ENCODE measurements around the gene MEPE.

MEPE gene

DNA sequence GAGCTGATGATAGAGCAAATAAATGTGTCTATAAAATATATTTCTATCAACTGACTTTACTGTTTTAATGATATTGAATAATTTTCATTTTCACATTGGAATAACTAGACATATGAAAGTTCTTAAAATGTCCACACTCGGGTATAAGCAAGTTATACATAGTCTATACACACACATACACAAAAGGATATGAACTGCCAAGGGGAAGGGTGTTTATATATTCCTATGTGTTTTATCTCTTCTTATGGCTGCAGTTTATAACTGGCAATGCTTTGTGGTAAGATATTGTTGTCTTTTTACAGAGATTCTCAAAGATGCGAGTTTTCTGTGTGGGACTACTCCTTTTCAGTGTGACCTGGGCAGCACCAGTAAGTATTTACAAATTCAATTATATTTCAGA is 1.6 kb downstream of the MEPE start (continued):
- TF ChIP-seq, protein P1, sequence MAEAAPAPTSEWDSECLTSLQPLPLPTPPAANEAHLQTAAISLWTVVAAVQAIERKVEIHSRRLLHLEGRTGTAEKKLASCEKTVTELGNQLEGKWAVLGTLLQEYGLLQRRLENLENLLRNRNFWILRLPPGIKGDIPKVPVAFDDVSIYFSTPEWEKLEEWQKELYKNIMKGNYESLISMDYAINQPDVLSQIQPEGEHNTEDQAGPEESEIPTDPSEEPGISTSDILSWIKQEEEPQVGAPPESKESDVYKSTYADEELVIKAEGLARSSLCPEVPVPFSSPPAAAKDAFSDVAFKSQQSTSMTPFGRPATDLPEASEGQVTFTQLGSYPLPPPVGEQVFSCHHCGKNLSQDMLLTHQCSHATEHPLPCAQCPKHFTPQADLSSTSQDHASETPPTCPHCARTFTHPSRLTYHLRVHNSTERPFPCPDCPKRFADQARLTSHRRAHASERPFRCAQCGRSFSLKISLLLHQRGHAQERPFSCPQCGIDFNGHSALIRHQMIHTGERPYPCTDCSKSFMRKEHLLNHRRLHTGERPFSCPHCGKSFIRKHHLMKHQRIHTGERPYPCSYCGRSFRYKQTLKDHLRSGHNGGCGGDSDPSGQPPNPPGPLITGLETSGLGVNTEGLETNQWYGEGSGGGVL (tag by site-specific recombination; IDR thresholded peaks at IDR 0.05): no peak

DNA sequence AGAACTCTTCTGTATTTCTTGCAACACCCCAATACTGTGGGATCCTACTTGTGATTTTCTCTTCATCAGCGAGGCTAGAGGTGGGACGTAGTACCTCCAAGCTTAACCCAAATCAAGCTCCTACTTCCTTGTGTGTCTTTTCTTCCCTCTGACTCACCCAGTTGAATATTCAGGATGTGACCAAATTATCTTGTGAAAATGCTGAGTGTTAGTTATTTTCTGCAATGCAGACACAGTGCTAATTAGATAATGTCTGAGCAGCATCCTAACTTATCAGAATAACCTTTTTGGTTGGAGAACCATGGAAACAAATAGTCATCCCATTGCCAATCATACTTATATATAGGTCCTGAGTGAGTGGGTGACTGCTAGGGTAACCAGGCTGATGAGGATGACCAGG is 2.4 kb downstream of the MEPE start:
- Histone ChIP-seq H3K9me3 (ENCODE audit: control insufficient read depth, insufficient read depth, low read depth, low read length) (no peaks in the 10 kb centered on the region), H3K27ac (ENCODE audit: extremely low read depth, low read depth, low read length) (no peak overlapping the region), H3K36me3 (ENCODE audit: control insufficient read depth in 2 of 2, insufficient read depth in 1 of 2, low read length in 2 of 2) (no peaks in the 10 kb centered on the region), H3K4me3 (ENCODE audit: low read depth, low read length) (no peak overlapping the region), H3K4me1 (ENCODE audit: control insufficient read depth, insufficient read depth, low read length) (no peaks in the 10 kb centered on the region)
- TF ChIP-seq ZNF623 (tag by site-specific recombination; IDR thresholded peaks at IDR 0.05) (no peak), ZNF658 (tag by site-specific recombination; IDR thresholded peaks at IDR 0.05) (no peak), KLF7 (tag by site-specific recombination; IDR thresholded peaks at IDR 0.05; ENCODE audit: borderline replicate concordance) (no peak), ZNF561 (tag by site-specific recombination; IDR thresholded peaks at IDR 0.05; ENCODE audit: borderline replicate concordance) (no peak), ZNF2 (tag by site-specific recombination; IDR thresholded peaks at IDR 0.05) (no peak), ZNF621 (tag by site-specific recombination; IDR thresholded peaks at IDR 0.05) (no peak), KLF9 (tag by site-specific recombination; IDR thresholded peaks at IDR 0.05; ENCODE audit: low read depth) (no peak), ZSCAN16 (tag by site-specific recombination; IDR thresholded peaks at IDR 0.05) (no peak), ZNF426 (tag by site-specific recombination; IDR thresholded peaks at IDR 0.05) (no peak), ZNF747 (tag by site-specific recombination; IDR thresholded peaks at IDR 0.05) (no peak), ZNF221 (tag by site-specific recombination; IDR thresholded peaks at IDR 0.05; ENCODE audit: borderline replicate concordance) (no peak), ZNF624 (tag by site-specific recombination; IDR thresholded peaks at IDR 0.05) (no peak), ZBTB8A (tag by site-specific recombination; IDR thresholded peaks at IDR 0.05) (no peak), ZNF76 (tag by site-specific recombination; IDR thresholded peaks at IDR 0.05; ENCODE audit: borderline replicate concordance, low read depth) (no peak)
- TF ChIP-seq, protein P2, sequence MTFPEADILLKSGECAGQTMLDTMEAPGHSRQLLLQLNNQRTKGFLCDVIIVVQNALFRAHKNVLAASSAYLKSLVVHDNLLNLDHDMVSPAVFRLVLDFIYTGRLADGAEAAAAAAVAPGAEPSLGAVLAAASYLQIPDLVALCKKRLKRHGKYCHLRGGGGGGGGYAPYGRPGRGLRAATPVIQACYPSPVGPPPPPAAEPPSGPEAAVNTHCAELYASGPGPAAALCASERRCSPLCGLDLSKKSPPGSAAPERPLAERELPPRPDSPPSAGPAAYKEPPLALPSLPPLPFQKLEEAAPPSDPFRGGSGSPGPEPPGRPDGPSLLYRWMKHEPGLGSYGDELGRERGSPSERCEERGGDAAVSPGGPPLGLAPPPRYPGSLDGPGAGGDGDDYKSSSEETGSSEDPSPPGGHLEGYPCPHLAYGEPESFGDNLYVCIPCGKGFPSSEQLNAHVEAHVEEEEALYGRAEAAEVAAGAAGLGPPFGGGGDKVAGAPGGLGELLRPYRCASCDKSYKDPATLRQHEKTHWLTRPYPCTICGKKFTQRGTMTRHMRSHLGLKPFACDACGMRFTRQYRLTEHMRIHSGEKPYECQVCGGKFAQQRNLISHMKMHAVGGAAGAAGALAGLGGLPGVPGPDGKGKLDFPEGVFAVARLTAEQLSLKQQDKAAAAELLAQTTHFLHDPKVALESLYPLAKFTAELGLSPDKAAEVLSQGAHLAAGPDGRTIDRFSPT (tag by site-specific recombination; IDR thresholded peaks at IDR 0.05): no peak
- TF ChIP-seq, protein P3, sequence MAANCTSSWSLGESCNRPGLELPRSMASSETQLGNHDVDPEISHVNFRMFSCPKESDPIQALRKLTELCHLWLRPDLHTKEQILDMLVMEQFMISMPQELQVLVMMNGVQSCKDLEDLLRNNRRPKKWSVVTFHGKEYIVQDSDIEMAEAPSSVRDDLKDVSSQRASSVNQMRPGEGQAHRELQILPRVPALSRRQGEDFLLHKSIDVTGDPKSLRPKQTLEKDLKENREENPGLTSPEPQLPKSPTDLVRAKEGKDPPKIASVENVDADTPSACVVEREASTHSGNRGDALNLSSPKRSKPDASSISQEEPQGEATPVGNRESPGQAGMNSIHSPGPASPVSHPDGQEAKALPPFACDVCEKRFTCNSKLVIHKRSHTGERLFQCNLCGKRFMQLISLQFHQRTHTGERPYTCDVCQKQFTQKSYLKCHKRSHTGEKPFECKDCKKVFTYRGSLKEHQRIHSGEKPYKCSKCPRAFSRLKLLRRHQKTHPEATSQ (tag by site-specific recombination; IDR thresholded peaks at IDR 0.05): no peak
- TF ChIP-seq, protein P4, sequence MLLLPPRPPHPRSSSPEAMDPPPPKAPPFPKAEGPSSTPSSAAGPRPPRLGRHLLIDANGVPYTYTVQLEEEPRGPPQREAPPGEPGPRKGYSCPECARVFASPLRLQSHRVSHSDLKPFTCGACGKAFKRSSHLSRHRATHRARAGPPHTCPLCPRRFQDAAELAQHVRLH (tag by site-specific recombination; IDR thresholded peaks at IDR 0.05): no peak
- TF ChIP-seq, protein P5, sequence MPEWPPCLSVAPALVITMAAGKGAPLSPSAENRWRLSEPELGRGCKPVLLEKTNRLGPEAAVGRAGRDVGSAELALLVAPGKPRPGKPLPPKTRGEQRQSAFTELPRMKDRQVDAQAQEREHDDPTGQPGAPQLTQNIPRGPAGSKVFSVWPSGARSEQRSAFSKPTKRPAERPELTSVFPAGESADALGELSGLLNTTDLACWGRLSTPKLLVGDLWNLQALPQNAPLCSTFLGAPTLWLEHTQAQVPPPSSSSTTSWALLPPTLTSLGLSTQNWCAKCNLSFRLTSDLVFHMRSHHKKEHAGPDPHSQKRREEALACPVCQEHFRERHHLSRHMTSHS (tag by site-specific recombination; IDR thresholded peaks at IDR 0.05): no peak
- POLR2A ChIA-PET: no interaction called here
- CTCF ChIA-PET: interaction anchor here (0.6 to 1.1 kb wide), 2 partner anchors 24 to 377 kb away, joined by 3 to 5 read pairs; no protein-coding TSS in a partner anchor

Measured in HEK293 (cell line).